HepG2 (cell line): ENCODE data around the gene MRPS34. TPM values are rescaled to one million over a fixed set of nuclear protein-coding genes. Genes with fewer than 3 reads are reported as not detected.

Experiments
- ARID5B ChIP-seq: IDR thresholded peaks from 2 replicates; pipeline ENCODE4 v1.4.0; 2020; ENCODE audit warnings: mild to moderate bottlenecking, missing genetic modification reagents
- CENPX ChIP-seq: sonication (generic); formaldehyde crosslinking; IDR thresholded peaks from 2 replicates; pipeline ENCODE4 v1.9.0; 2021; ENCODE audit warnings: mild to moderate bottlenecking, missing genetic modification reagents, moderate library complexity
- EHMT2 ChIP-seq: fragments of 200-600 bp; sonication (generic); IDR thresholded peaks from 2 replicates; pipeline ENCODE4 v1.7.0; 2017; ENCODE audit warnings: antibody characterized with exemption, low read depth, low read length, borderline replicate concordance
- FOXP1 ChIP-seq, 2 experiments: fragments of 450-650 bp in 1 of 2; IDR thresholded peaks; 2 replicates each; pipeline ENCODE4 v1.6.1; 2017 to 2018; ENCODE audit warnings: antibody characterized with exemption in 1 of 2
- IRF9 ChIP-seq: sonication (generic); formaldehyde crosslinking; IDR thresholded peaks from 2 replicates; pipeline ENCODE4 v1.8.0; 2022; ENCODE audit warnings: missing genetic modification reagents, mild to moderate bottlenecking, borderline replicate concordance
- PITX1 ChIP-seq: sonication (generic); formaldehyde crosslinking; IDR thresholded peaks from 2 replicates; pipeline ENCODE4 v1.5.1; 2020; ENCODE audit warnings: mild to moderate bottlenecking, missing genetic modification reagents
- RXRB ChIP-seq: IDR thresholded peaks from 2 replicates; pipeline ENCODE4 v1.6.1; 2016; ENCODE audit warnings: borderline replicate concordance, missing genetic modification reagents, missing compliant biosample characterization
- SKIL ChIP-seq: sonication (generic); formaldehyde crosslinking; IDR thresholded peaks from 2 replicates; pipeline ENCODE4 v1.8.0; 2022; ENCODE audit warnings: missing genetic modification reagents, mild to moderate bottlenecking, moderate library complexity, borderline replicate concordance
- SYNCRIP ChIP-seq: fragments of 200-400 bp; formaldehyde crosslinking; IDR thresholded peaks from 2 replicates; pipeline ENCODE4 v1.6.1; 2018; ENCODE audit warnings: mild to moderate bottlenecking, low read depth, low read length; ENCODE audit not compliant: insufficient read depth
- TFE3 ChIP-seq: IDR thresholded peaks from 2 replicates; pipeline ENCODE4 v1.6.1; 2016
- TOE1 ChIP-seq: sonication (generic); formaldehyde crosslinking; IDR thresholded peaks from 2 replicates; pipeline ENCODE4 v1.4.0; 2020; ENCODE audit warnings: mild to moderate bottlenecking, missing genetic modification reagents
- ZNF713 ChIP-seq: sonication (generic); formaldehyde crosslinking; IDR thresholded peaks from 2 replicates; pipeline ENCODE4 v1.4.0; 2020; ENCODE audit warnings: mild to moderate bottlenecking, missing genetic modification reagents
- ZNF775 ChIP-seq: sonication (generic); formaldehyde crosslinking; IDR thresholded peaks from 2 replicates; pipeline ENCODE4 v1.4.0; 2020; ENCODE audit warnings: missing genetic modification reagents, mild to moderate bottlenecking, moderate library complexity, borderline replicate concordance
- polyA plus RNA-seq, 8 experiments: library from polyadenylated mRNA; depleted of rRNA in 3 of 8; stranded (reverse) in 7 of 8; unstranded in 1 of 8; fragments of >200 nt; fragmentation: Illumina TruSeq in 4 of 8; extraction: Trizol in 4 of 8; gene quantifications; 2 replicates each; pipeline versions ENCODE4 v1.2.1 to v1.2.3, GENCODE V29; 2011 to 2016; ENCODE audit warnings: low read depth in 4 of 8, missing spikeins in 1 of 8, mixed read lengths in 1 of 8; ENCODE audit not compliant: insufficient read depth in 1 of 8
- total RNA-seq, 5 experiments: library from RNA; depleted of rRNA; stranded (reverse); fragments of >200 nt; fragmentation: Illumina TruSeq; extraction: Trizol; gene quantifications; 2 replicates each; pipeline ENCODE4 v1.2.3, GENCODE V29; 2016; ENCODE audit warnings: low read depth in 1 of 5
- TF ChIP-seq, protein P1 (sequence below): IDR thresholded peaks from 2 replicates; pipeline ENCODE4 v1.6.1; 2016; ENCODE audit warnings: missing biosample characterization, missing genetic modification reagents, low read depth

MRPS34 gene
- total and polyA plus RNA-seq, 2 of the 13 experiments (the other 11 are each of a cell fraction or from before 2014, with no cell fraction given) = 63.5 to 131 TPM

GRCh38 chr16:1782408-1783264 lies 9.7 kb upstream of the MRPS34 start, which contains the start of the genes NUBP2 and SPSB3 (continued):
- TF ChIP-seq CENPX = no peak
- TF ChIP-seq PITX1 (CRISPR knock-in tag) = no peak
- TF ChIP-seq ZNF713 (CRISPR knock-in tag) = 0 out of 2 replicates have a peak, but pooled peaks have one; percentile 49
- peak; percentile 35 for TF ChIP-seq RXRB
- TF ChIP-seq SKIL (CRISPR knock-in tag) = 0 out of 2 replicates have a peak, but pooled peaks have one; percentile 63
- 0 out of 2 replicates have a peak, but pooled peaks have one; percentile 20 for TF ChIP-seq ARID5B (CRISPR knock-in tag)
- TF ChIP-seq, protein P1, sequence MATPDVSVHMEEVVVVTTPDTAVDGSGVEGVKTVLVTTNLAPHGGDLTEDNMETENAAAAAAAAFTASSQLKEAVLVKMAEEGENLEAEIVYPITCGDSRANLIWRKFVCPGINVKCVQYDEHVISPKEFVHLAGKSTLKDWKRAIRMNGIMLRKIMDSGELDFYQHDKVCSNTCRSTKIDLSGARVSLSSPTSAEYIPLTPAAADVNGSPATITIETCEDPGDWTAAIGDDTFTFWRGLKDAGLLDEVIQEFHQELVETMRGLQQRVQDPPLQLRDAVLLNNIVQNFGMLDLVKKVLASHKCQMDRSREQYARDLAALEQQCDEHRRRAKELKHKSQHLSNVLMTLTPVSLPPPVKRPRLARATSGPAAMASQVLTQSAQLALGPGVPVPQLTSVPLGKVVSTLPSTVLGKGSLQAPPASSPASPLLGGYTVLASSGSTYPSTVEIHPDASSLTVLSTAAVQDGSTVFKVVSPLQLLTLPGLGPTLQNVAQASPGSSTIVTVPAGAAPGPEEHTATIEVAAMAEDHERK (CRISPR knock-in tag) = peak; percentile 59; the same call in 1 of the 2 replicates
- TF ChIP-seq ZNF775 (CRISPR knock-in tag) = no peak
- no peak for TF ChIP-seq FOXP1 (IDR thresholded peaks at IDR 0.05)
- no peak for TF ChIP-seq FOXP1 (CRISPR knock-in tag; IDR thresholded peaks at IDR 0.05)
- TF ChIP-seq EHMT2 = no peak
- no peak for TF ChIP-seq SYNCRIP
- TF ChIP-seq IRF9 (CRISPR knock-in tag) = peak; percentile 65; the same call in 1 of the 2 replicates
- TF ChIP-seq TFE3 = no peak
- no peak for TF ChIP-seq TOE1 (CRISPR knock-in tag)
